K562 (cell line): ENCODE results near the gene SEBOX. TPM values are rescaled to one million over a fixed set of nuclear protein-coding genes. Genes with fewer than 3 reads are reported as not detected.

ENCODE experiments used
- ATAC-seq: fragments of 200-7000 bp; cut with Tn5 transposase; 3 replicates; pipeline ENCODE4 v1.9.1; 2020; ENCODE audit warnings: moderate library complexity
- BruUV-seq: library from RNA; stranded (reverse); fragments of 400-500 nt; replicated peaks from 2 replicates; lab custom pipeline; 2021; lab: Mats Ljungman, UMichigan
- CTCF ChIA-PET: fragments of 300-600 bp; formaldehyde crosslinking; extraction: SDS; loops from one replicate; lab custom pipeline; 2021; ENCODE audit warnings: low intra/inter-chr PET ratio; lab: Yijun Ruan, JAX
- POLR2A ChIA-PET: fragments of 300-600, 350-650 bp; sonication (Branson Sonifier 250); formaldehyde crosslinking; extraction: SDS; loops from one replicate; lab custom pipeline; 2021; ENCODE audit warnings: antibody characterized with exemption, inconsistent platforms; lab: Yijun Ruan, JAX
- DNase-seq, 4 experiments: peaks; one replicate each; pipeline versions ENCODE4 v3.0.0 to v3.0.0-alpha.2; 2011 to 2018; ENCODE audit warnings: low spot score in 3 of 4, mixed read lengths in 3 of 4; ENCODE audit errors: extremely low read depth in 1 of 4
- FAIRE-seq: peaks from 2 replicates; lab custom pipeline; 2011; peaks lifted over from hg19 to GRCh38; lab: Jason Lieb, UNC
- H2AFZ ChIP-seq: 2 replicates; pipeline ENCODE4 v1.6.0; 2011; ENCODE audit warnings: low read depth, low read length, control low read depth, inconsistent platforms
- H3K27ac ChIP-seq: fragments of 200-600 bp; 3 replicates; pipeline ENCODE4 v1.8.0; 2011; ENCODE audit warnings: low read depth, mild to moderate bottlenecking, control low read depth, inconsistent platforms, low read length, moderate library complexity, mixed read lengths; ENCODE audit errors: extremely low read depth
- H3K27me3 ChIP-seq, 2 experiments: fragments of 300-600 bp in 1 of 2; 2 replicates in 1 of 2; 3 replicates in 1 of 2; pipeline versions ENCODE4 v1.6.0 to v1.8.0; 2011; ENCODE audit warnings: inconsistent platforms in 2 of 2, low read length in 2 of 2, mild to moderate bottlenecking in 1 of 2, mixed read lengths in 1 of 2, moderate library complexity in 1 of 2; ENCODE audit not compliant: control insufficient read depth in 2 of 2, insufficient read depth in 2 of 2
- H3K36me3 ChIP-seq: fragments of 300-600 bp; 3 replicates; pipeline ENCODE4 v1.8.0; 2011; ENCODE audit warnings: mild to moderate bottlenecking, low read length, inconsistent platforms; ENCODE audit not compliant: control insufficient read depth, insufficient read depth
- H3K4me1 ChIP-seq, 2 experiments: fragments of 200-600 bp in 1 of 2; replicated peaks in 1 of 2; 2 replicates in 1 of 2; 3 replicates in 1 of 2; pipeline versions ENCODE4 v1.5.1 to v1.8.0; 2011; ENCODE audit warnings: inconsistent platforms in 2 of 2, low read length in 2 of 2, mild to moderate bottlenecking in 1 of 2, mixed read lengths in 1 of 2, moderate library complexity in 1 of 2; ENCODE audit not compliant: control insufficient read depth in 2 of 2, insufficient read depth in 2 of 2
- H3K4me2 ChIP-seq: 2 replicates; pipeline ENCODE4 v1.6.1; 2011; ENCODE audit warnings: low read length, control low read depth, inconsistent platforms, mixed read lengths; ENCODE audit not compliant: insufficient read depth
- H3K4me3 ChIP-seq: fragments of 200-600 bp; sonication (generic), shearing (Covaris generic); 2 replicates; pipeline ENCODE4 v1.5.1; 2016; ENCODE audit warnings: control low read depth, inconsistent platforms
- H3K79me2 ChIP-seq: fragments of 200-600 bp; 3 replicates; pipeline ENCODE4 v1.8.0; 2011; ENCODE audit warnings: low read length, inconsistent platforms; ENCODE audit not compliant: control insufficient read depth, insufficient read depth
- H3K9ac ChIP-seq, 2 experiments: 2 replicates each; pipeline versions ENCODE4 v1.6.0 to v1.6.1; 2011; ENCODE audit warnings: low read depth in 2 of 2, low read length in 2 of 2, control low read depth in 1 of 2, inconsistent platforms in 1 of 2, mild to moderate bottlenecking in 1 of 2, mixed read lengths in 1 of 2; ENCODE audit not compliant: insufficient read depth in 1 of 2
- H3K9me1 ChIP-seq: one replicate; pipeline ENCODE4 v1.6.0; 2011; ENCODE audit warnings: inconsistent platforms, mild to moderate bottlenecking, low read length, moderate library complexity; ENCODE audit not compliant: control insufficient read depth, insufficient read depth
- H3K9me3 ChIP-seq: replicated peaks from 2 replicates; pipeline ENCODE4 v1.5.1; 2011; ENCODE audit warnings: low read depth, low read length, inconsistent platforms; ENCODE audit not compliant: control insufficient read depth, insufficient read depth
- H4K20me1 ChIP-seq: replicated peaks from 2 replicates; pipeline ENCODE4 v1.6.1; 2011; ENCODE audit warnings: low read length, inconsistent platforms, mixed read lengths; ENCODE audit not compliant: control insufficient read depth, insufficient read depth
- C11orf30 ChIP-seq: fragments of 450-650 bp; IDR thresholded peaks from 2 replicates; pipeline ENCODE4 v1.6.1; 2016; ENCODE audit warnings: low read depth, mild to moderate bottlenecking
- HDAC6 ChIP-seq: IDR thresholded peaks from 2 replicates; pipeline ENCODE4 v1.6.1; 2012; ENCODE audit warnings: low read depth, mild to moderate bottlenecking, control low read depth, inconsistent platforms, low read length, moderate library complexity
- PHF20 ChIP-seq: fragments of 450-650 bp; IDR thresholded peaks from 2 replicates; pipeline ENCODE4 v1.6.1; 2018; ENCODE audit not compliant: partially characterized antibody
- POLR2A ChIP-seq: fragments of 450-650 bp; conservative IDR thresholded peaks from 2 replicates; pipeline ENCODE4 v1.6.1; 2016
- POLR2AphosphoS2 ChIP-seq: IDR thresholded peaks from 2 replicates; pipeline ENCODE4 v1.6.1; 2012; ENCODE audit warnings: low read length, improper control_type of control experiment
- SIN3B ChIP-seq: fragments of 450-650 bp; IDR thresholded peaks from 2 replicates; pipeline ENCODE4 v1.6.1; 2017; ENCODE audit warnings: low read depth, mild to moderate bottlenecking, moderate library complexity
- SUPT5H ChIP-seq: fragments of 450-650 bp; IDR thresholded peaks from 2 replicates; pipeline ENCODE4 v1.6.1; 2016
- ZNF165 ChIP-seq: fragments of 250-450 bp; sonication (Bioruptor Pico); IDR thresholded peaks from 2 replicates; pipeline ENCODE4 v1.4.0; 2020; ENCODE audit warnings: borderline replicate concordance
- ZNF696 ChIP-seq: fragments of 250-450 bp; sonication (Bioruptor Pico); conservative IDR thresholded peaks from 2 replicates; pipeline ENCODE4 v1.4.0; 2020; ENCODE audit warnings: mild to moderate bottlenecking, moderate library complexity
- WGBS: fragments of 100-300 bp; shearing (Covaris generic); methylation state at CpG from one replicate; pipeline ENCODE4 v1.1.6; 2016; ENCODE audit warnings: low coverage, mixed read lengths; ENCODE audit not compliant: insufficient coverage; ENCODE audit errors: missing lambda C conversion rate; 5-methylcytosine and 5-hydroxymethylcytosine counted together
- in situ Hi-C: fragments of 300-500 bp; cut with MboI; formaldehyde crosslinking; loops from 4 replicates; pipeline ENCODE4 v1.15.0; 2018; ENCODE audit warnings: inconsistent platforms, mixed read lengths
- intact Hi-C: fragments of 100-400 bp; cut with micrococcal nuclease; formaldehyde crosslinking; loops from 2 replicates; pipeline ENCODE4 v1.14.2; 2022
- polyA plus RNA-seq, 8 experiments: library from polyadenylated mRNA; depleted of rRNA in 4 of 8; stranded (reverse) in 5 of 8; unstranded in 3 of 8; fragments of >200 nt; fragmentation: Nextera tagmentation in 2 of 8; fragmentation: Illumina TruSeq in 1 of 8; extraction: Ambion mirVana in 2 of 8; extraction: Trizol in 1 of 8; gene quantifications; 2 replicates each; pipeline versions ENCODE4 v1.2.1 to v1.2.3, GENCODE V29; 2011 to 2014; ENCODE audit warnings: inconsistent platforms in 1 of 8, missing spikeins in 1 of 8
- total RNA-seq, 7 experiments: library from RNA; depleted of rRNA in 6 of 7; stranded (reverse); fragments of >200 nt in 6 of 7; fragmentation: Illumina TruSeq in 2 of 7; extraction: Trizol in 2 of 7; gene quantifications; 2 replicates each; pipeline versions ENCODE4 v1.2.1 to v1.2.3, GENCODE V29; 2011 to 2021; ENCODE audit warnings: low replicate concordance in 1 of 7
- TF ChIP-seq, protein P1 (sequence below): fragments of 450-650 bp; IDR thresholded peaks from 2 replicates; pipeline ENCODE4 v1.6.1; 2014; ENCODE audit warnings: low read depth, mild to moderate bottlenecking, moderate library complexity, borderline replicate concordance
- TF ChIP-seq, protein P2 (sequence below): IDR thresholded peaks from 2 replicates; pipeline ENCODE4 v1.6.1; 2014; ENCODE audit warnings: antibody characterized with exemption
- TF ChIP-seq, protein P3 (sequence below): fragments of 450-650 bp; formaldehyde crosslinking; IDR thresholded peaks from 2 replicates; pipeline ENCODE4 v1.4.0; 2020; ENCODE audit warnings: mild to moderate bottlenecking, moderate library complexity

SEBOX gene
- total and polyA plus RNA-seq, 9 of the 15 experiments (the other 6 are each of a cell fraction or from before 2014, with no cell fraction given), result not detected

DNA sequence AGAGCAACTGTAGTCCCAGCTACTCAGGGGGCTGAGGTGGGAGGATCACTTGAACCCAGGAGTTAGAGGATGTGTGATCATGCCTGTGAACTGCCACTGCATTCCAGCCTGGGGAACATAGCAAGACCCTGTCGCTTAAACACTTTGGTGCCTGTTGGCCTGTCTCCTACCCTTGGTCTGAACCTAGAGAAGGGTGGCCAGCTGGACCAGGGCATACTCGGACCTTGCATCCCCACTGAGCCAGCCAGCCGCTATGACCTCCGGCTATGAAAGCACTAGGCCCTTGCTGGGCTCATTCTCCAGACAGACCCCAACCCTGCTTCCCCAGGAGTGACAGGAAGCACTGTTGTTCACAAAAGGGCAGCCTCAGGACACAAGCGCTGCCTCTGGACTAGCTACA lies 34.3 kb downstream of the SEBOX start:
- H3K4me1 ChIP-seq, result peaks cover 10 to 12% of the 10 kb centered on the region in 2 experiments; a peak in 4 of 5 replicates
- DNase-seq (no peak), ATAC-seq (no peak), FAIRE-seq (no peak)
- H3K4me3 ChIP-seq, result no peak overlapping the region
- ChIA-PET CTCF (no interaction called here), POLR2A (interaction anchor here (0.7 to 6.5 kb wide), 8 partner anchors 9 to 290 kb away, joined by 3 to 62 read pairs (median 4); partner anchors contain the start of genes POLDIP2 and TMEM97)
- H3K9ac ChIP-seq, result no peak overlapping the region
- H3K79me2 ChIP-seq, result peaks cover 17% of the 10 kb centered on the region
- H3K36me3 ChIP-seq, result peaks cover 53% of the 10 kb centered on the region
- H3K27me3 ChIP-seq, result no peaks in the 10 kb centered on the region
- WGBS, result 97% methylated on average over 4 of the region's 5 CpGs
- H3K27ac ChIP-seq, result no peak overlapping the region
- no TSS peak for BruUV-seq
- H3K9me1 ChIP-seq, result no peaks in the 10 kb centered on the region
- H3K4me2 ChIP-seq, result no peak overlapping the region
- no peak overlapping the region for H2AFZ ChIP-seq
- H4K20me1 ChIP-seq, result peaks cover 9% of the 10 kb centered on the region
- intact Hi-C loops (no loop called here), in situ Hi-C loops (no loop called here)
- TF ChIP-seq ZNF165 (CRISPR knock-in tag) (no peak), SIN3B (no peak), HDAC6 (no peak), SUPT5H (0 out of 2 replicates have a peak, but pooled peaks have one; percentile 22), PHF20 (no peak), POLR2AphosphoS2 (0 out of 2 replicates have a peak, but pooled peaks have one; percentile 36), C11orf30 (no peak), ZNF696 (CRISPR knock-in tag) (no peak), POLR2A (peak; percentile 23)
- TF ChIP-seq, protein P1, sequence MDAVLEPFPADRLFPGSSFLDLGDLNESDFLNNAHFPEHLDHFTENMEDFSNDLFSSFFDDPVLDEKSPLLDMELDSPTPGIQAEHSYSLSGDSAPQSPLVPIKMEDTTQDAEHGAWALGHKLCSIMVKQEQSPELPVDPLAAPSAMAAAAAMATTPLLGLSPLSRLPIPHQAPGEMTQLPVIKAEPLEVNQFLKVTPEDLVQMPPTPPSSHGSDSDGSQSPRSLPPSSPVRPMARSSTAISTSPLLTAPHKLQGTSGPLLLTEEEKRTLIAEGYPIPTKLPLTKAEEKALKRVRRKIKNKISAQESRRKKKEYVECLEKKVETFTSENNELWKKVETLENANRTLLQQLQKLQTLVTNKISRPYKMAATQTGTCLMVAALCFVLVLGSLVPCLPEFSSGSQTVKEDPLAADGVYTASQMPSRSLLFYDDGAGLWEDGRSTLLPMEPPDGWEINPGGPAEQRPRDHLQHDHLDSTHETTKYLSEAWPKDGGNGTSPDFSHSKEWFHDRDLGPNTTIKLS, result no peak
- TF ChIP-seq, protein P2, sequence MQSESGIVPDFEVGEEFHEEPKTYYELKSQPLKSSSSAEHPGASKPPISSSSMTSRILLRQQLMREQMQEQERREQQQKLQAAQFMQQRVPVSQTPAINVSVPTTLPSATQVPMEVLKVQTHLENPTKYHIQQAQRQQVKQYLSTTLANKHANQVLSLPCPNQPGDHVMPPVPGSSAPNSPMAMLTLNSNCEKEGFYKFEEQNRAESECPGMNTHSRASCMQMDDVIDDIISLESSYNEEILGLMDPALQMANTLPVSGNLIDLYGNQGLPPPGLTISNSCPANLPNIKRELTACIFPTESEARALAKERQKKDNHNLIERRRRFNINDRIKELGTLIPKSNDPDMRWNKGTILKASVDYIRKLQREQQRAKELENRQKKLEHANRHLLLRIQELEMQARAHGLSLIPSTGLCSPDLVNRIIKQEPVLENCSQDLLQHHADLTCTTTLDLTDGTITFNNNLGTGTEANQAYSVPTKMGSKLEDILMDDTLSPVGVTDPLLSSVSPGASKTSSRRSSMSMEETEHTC, result no peak
- TF ChIP-seq, protein P3, sequence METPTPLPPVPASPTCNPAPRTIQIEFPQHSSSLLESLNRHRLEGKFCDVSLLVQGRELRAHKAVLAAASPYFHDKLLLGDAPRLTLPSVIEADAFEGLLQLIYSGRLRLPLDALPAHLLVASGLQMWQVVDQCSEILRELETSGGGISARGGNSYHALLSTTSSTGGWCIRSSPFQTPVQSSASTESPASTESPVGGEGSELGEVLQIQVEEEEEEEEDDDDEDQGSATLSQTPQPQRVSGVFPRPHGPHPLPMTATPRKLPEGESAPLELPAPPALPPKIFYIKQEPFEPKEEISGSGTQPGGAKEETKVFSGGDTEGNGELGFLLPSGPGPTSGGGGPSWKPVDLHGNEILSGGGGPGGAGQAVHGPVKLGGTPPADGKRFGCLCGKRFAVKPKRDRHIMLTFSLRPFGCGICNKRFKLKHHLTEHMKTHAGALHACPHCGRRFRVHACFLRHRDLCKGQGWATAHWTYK (CRISPR knock-in tag), result no peak
- no peaks in the 10 kb centered on the region; the same call in 1 of the 2 replicates for H3K9me3 ChIP-seq
